IPS DF 6.9 (cell line): ENCODE measurements around the gene ATP8A2.

ENCODE experiments used
- DNase-seq: peaks from one replicate; pipeline ENCODE4 v3.0.0-alpha.2; 2013; ENCODE audit warnings: low read depth, low spot score
- H3K27ac ChIP-seq: one replicate; pipeline ENCODE4 v1.5.1; 2013; ENCODE audit warnings: low read length, control low read depth
- H3K27me3 ChIP-seq: 2 replicates; pipeline ENCODE4 v1.6.1; 2013; ENCODE audit warnings: mild to moderate bottlenecking, low read length; ENCODE audit not compliant: control insufficient read depth, insufficient read depth
- H3K36me3 ChIP-seq: 2 replicates; pipeline ENCODE4 v1.6.1; 2013; ENCODE audit warnings: low read length; ENCODE audit not compliant: control insufficient read depth, insufficient read depth
- H3K4me1 ChIP-seq: 2 replicates; pipeline ENCODE4 v1.6.1; 2013; ENCODE audit warnings: low read length; ENCODE audit not compliant: control insufficient read depth, insufficient read depth
- H3K4me3 ChIP-seq: 2 replicates; pipeline ENCODE4 v1.5.1; 2013; ENCODE audit warnings: mild to moderate bottlenecking, low read length
- H3K9me3 ChIP-seq: 2 replicates; pipeline ENCODE4 v1.6.1; 2013; ENCODE audit warnings: low read length, inconsistent platforms; ENCODE audit not compliant: control insufficient read depth, insufficient read depth
- WGBS: extraction: QIAGEN DNeasy Blood & Tissue Kit; methylation state at CpG from one replicate; pipeline ENCODE4 v1.1.7; 2013; ENCODE audit warnings: mixed read lengths, missing lambda C conversion rate; ENCODE audit not compliant: insufficient read length, insufficient coverage; 5-methylcytosine and 5-hydroxymethylcytosine counted together

ATP8A2 gene

DNA sequence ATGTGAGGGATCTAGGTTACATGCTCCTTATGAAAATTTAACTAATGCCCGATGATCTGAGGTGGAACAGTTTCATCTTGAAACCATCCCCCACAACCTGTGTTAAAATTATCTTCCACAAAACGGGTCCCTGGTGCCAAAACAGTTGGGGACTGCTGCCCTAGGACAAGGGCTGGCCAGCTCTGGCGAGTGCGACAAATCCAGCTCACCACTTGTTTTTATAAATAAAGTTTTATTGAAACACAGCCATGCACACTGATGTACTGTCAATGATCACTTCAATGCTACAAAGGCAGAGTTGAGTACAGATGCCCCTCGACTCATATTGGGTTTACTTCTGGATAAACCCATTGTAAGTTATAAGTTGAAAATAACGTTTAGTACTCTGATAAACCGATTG lies 235.3 kb downstream of the ATP8A2 start:
- Histone ChIP-seq H3K9me3 (no peaks in the 10 kb centered on the region), H3K27ac (no peak overlapping the region), H3K4me3 (no peak overlapping the region), H3K4me1 (no peaks in the 10 kb centered on the region), H3K36me3 (no peaks in the 10 kb centered on the region), H3K27me3 (no peaks in the 10 kb centered on the region)
- WGBS, result no CpG with 5 or more reads among the region's 7 CpGs
- DNase-seq, result no peak

DNA sequence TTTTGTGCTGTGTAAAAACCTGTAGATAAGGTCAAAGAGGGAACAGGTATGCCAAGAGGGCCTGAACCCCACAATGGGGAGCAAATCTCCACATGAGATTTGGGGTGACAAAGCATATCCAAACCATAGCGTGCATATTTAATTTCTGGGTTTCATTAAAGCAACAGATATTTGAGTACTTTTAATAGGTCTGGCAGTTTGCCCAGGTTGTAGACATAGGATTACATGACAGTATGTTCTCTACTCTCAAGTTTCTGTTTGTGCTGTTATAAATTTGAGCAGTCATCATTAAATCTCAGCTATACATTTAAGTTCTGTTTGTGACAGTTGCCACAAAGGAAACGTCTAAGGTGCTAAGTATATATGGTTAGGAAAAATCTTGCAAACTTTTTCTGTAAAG lies 236.4 kb downstream of the ATP8A2 start:
- no CpG with 5 or more reads among the region's 2 CpGs for WGBS
- no peak overlapping the region for H3K4me3 ChIP-seq
- no peak overlapping the region for H3K27ac ChIP-seq
- no peak for DNase-seq
- H3K4me1 ChIP-seq, result no peaks in the 10 kb centered on the region
- no peaks in the 10 kb centered on the region for H3K9me3 ChIP-seq
- no peaks in the 10 kb centered on the region for H3K27me3 ChIP-seq
- H3K36me3 ChIP-seq, result no peaks in the 10 kb centered on the region

DNA sequence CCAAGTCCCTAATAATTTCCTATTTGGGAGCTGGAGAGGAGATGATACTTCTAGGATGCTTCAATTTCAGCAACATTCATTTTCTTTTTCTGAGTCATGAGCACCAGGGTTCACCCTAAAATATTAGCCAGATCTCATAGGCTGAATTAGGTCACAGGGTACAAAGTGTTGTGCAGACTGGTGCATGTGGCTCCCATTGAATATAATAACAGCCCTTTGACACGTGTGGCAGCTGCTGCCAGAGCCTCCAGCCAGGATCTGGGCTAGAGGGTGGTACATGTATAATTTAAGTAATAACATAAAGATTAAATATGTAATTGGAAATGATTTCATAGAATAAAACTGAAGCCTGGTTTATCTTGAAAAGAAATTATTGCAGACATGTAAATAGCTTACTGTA lies 244.9 kb downstream of the ATP8A2 start:
- Histone ChIP-seq H3K4me1 (no peaks in the 10 kb centered on the region), H3K9me3 (no peaks in the 10 kb centered on the region), H3K27ac (no peak overlapping the region), H3K4me3 (no peak overlapping the region), H3K36me3 (no peaks in the 10 kb centered on the region), H3K27me3 (no peaks in the 10 kb centered on the region)
- no peak for DNase-seq
- no CpG with 5 or more reads among the region's 1 CpG for WGBS

DNA sequence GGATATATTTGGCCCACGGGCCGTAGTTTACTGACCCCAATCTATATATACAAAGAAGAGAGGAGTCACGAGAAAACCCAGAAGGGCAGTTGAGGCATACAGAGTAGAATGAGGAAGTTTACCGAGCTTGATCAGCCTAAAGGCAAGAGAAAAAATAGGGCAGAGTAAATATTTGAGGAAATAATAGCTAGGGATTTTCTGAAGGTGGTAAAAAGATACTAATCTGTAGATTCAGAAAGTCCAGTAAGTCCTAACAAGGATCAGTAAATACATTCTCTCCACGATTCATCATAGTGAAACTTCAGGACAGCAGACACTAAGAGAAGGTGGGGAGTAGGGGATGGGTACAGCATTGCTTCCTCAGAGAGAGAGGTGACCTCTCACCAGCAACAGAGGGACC lies 248.1 kb downstream of the ATP8A2 start:
- no peak overlapping the region for H3K27ac ChIP-seq
- no peaks in the 10 kb centered on the region for H3K27me3 ChIP-seq
- no peak for DNase-seq
- no peak overlapping the region for H3K4me3 ChIP-seq
- no peaks in the 10 kb centered on the region for H3K9me3 ChIP-seq
- no CpG with 5 or more reads among the region's 5 CpGs for WGBS
- H3K36me3 ChIP-seq, result no peaks in the 10 kb centered on the region
- H3K4me1 ChIP-seq, result no peaks in the 10 kb centered on the region

DNA sequence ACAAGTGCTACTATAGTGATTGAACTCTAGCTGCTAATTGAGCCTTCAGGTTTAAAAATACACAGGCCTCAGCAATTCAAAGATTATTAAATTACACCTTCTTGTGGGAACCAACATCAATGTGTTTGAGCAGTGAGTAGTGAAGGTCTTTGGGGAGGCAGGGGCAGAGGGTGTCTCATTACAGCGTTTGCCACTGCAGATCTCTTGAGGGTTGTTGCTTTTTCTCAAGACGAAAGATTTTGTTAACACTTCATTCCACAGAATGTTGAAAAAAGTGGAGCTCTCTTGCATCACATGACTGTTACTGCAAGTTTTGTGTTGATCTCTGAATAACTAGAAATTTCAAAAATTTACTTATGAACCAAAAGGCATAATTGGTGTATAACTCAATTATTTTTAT lies 253.6 kb downstream of the ATP8A2 start:
- no peaks in the 10 kb centered on the region for H3K36me3 ChIP-seq
- H3K4me1 ChIP-seq, result no peaks in the 10 kb centered on the region
- no peak for DNase-seq
- no peaks in the 10 kb centered on the region for H3K9me3 ChIP-seq
- no peak overlapping the region for H3K27ac ChIP-seq
- WGBS, result no CpG with 5 or more reads among the region's 2 CpGs
- H3K27me3 ChIP-seq, result no peaks in the 10 kb centered on the region
- no peak overlapping the region for H3K4me3 ChIP-seq

DNA sequence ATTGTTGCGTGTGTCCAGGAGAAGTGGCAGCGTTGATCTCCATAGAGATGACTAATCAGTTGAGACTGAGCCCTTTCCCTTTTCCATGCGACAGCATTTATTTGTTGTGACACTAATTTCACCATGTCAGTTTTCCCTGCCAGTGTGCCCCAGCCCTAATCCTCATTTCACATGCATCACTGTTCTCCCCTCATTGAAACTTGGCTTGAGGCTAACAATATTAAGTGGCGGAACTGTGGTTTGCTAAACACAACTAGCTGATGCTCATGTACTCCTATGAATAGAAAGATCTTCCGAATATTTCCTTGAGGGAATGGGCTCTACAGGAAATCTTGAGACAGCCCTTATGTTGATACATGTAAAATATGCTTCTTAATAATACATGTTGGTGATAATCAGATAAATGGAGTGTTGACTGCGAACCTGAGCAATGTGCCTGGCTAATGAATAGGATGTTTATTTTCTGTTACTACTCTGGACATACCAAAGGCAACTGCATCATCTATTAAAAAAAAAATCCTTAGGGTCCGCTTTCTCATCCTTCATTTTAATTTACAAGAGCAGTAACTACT lies 258.6 kb downstream of the ATP8A2 start:
- Histone ChIP-seq H3K4me3 (no peak overlapping the region), H3K4me1 (no peaks in the 10 kb centered on the region; the same call in 1 of the 2 replicates), H3K9me3 (no peaks in the 10 kb centered on the region), H3K27ac (no peak overlapping the region), H3K27me3 (no peaks in the 10 kb centered on the region), H3K36me3 (no peaks in the 10 kb centered on the region)
- no peak for DNase-seq
- WGBS, result no CpG with 5 or more reads among the region's 7 CpGs

DNA sequence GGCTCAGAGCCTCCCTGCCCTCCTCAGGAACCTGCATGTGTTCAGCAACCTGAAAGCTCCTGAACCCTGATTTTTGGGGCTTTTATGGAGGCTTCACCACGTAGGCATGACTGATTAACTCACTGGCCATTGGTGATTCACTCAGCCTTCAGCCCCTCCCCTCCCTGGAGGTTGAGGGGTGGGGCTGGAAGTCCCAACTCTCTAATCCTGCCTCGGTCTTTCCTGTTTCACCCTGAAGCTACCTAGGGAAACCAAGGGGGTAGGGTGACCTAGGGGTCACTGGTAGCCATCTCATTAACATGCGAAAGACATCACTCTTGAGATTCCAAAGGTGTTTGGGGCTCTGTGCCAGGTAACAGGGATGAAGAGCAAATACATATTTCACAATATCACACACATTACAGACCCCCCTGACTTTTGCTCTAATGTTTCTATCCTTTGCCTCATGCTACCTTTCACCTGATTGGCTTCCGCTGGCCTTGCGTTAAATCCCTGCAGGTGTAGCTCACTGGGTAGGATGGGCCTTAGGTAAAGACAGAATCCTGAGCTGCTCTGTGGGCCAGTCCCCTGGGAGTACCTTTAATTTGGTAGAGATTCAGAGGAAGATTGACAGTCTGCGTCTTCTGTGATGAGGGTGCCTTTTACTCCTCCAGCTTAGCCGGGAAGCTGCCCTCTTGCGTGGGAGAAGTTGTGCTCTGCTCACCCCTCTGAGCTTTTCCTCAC lies 260.6 kb downstream of the ATP8A2 start:
- Histone ChIP-seq H3K36me3 (no peaks in the 10 kb centered on the region), H3K27ac (no peak overlapping the region), H3K4me3 (no peak overlapping the region), H3K9me3 (no peaks in the 10 kb centered on the region), H3K4me1 (no peaks in the 10 kb centered on the region; the same call in 1 of the 2 replicates), H3K27me3 (no peaks in the 10 kb centered on the region)
- no peak for DNase-seq
- no CpG with 5 or more reads among the region's 8 CpGs for WGBS

DNA sequence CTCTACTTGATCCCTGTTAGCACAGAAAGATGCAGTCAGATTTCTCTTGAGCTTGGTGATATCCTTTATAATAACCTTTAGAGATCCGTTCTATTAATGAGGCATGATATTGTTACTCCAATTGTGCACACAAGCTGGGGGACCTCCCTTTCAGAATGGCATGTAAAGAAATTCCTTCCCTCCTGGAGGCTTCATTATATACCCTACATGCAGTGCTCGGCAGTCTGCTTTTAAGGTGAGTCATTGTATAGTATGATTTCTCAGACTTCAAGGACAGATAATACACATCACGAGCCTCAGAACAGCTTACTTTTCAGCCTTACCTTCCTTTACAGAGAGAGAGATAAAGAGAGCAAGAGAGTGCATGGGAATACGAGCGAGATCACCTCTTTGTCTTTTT lies 261.3 kb downstream of the ATP8A2 start:
- H3K36me3 ChIP-seq, result no peaks in the 10 kb centered on the region
- no CpG with 5 or more reads among the region's 5 CpGs for WGBS
- no peaks in the 10 kb centered on the region for H3K9me3 ChIP-seq
- H3K4me3 ChIP-seq, result no peak overlapping the region
- no peaks in the 10 kb centered on the region for H3K27me3 ChIP-seq
- no peak for DNase-seq
- no peaks in the 10 kb centered on the region; the same call in 1 of the 2 replicates for H3K4me1 ChIP-seq
- no peak overlapping the region for H3K27ac ChIP-seq

DNA sequence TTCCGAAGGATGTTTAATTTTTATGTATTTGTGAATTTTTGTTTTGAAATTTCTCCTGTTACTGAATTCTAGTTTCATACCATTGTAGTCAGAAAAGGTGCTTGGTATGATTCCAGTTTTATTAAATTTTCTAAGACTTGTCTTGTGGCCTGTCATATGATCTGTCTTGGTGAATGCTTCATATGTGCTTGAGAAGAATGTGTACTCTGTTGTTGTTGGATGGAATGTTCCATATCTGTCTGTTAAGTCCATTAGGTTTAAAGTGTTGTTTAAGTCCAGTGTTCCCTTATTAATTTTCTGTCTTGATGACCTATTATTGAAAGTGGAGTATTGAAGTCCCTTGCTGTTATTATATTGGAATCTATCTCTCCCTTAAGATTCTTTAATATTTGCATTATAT lies 273.9 kb downstream of the ATP8A2 start:
- no CpG with 5 or more reads among the region's 1 CpG for WGBS
- Histone ChIP-seq H3K9me3 (no peaks in the 10 kb centered on the region), H3K4me1 (no peaks in the 10 kb centered on the region), H3K27me3 (no peaks in the 10 kb centered on the region), H3K36me3 (no peaks in the 10 kb centered on the region), H3K27ac (no peak overlapping the region), H3K4me3 (no peak overlapping the region)
- DNase-seq, result no peak

DNA sequence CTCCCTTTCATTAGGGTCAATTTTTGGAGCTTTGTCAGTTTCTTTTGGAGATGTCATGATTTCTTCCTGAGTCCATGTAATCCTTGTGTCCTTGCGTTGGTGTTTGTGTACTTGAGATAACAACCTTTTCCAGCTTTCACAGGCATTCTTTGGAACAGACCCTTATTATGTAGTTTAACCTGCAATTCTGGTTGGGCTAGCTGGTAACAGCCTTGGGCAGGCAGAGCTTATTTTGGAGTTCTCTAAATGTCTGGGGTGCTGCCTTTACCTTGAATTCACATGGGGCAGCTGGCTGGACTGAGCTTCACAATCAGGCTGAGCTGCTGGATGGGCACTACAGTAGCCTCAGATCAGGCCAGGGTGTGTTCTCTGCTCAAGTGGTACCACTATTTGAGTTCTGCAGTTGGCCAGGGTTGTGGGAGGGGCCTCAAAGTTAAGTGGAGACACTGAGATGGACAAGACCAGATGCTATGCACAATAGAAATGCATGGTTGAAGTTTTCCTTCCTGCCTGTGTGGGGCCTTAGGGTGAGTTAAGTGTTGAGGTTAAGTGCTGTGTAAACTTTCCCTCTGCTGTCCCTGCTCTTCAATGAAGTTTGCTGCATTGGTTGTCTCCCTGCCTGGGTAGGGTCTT lies 277.3 kb downstream of the ATP8A2 start:
- Histone ChIP-seq H3K36me3 (no peaks in the 10 kb centered on the region), H3K27ac (no peak overlapping the region), H3K9me3 (no peaks in the 10 kb centered on the region), H3K4me3 (no peak overlapping the region), H3K27me3 (no peaks in the 10 kb centered on the region), H3K4me1 (no peaks in the 10 kb centered on the region)
- DNase-seq, result no peak
- no CpG with 5 or more reads among the region's 1 CpG for WGBS
